ENCODE measurements around the gene TPGS2. TPM values are rescaled to one million over a fixed set of nuclear protein-coding genes. Genes with fewer than 3 reads are reported as not detected.

Gene TPGS2
- total and polyA plus RNA-seq, 2 of the 13 experiments (the other 11 are each of a cell fraction or from before 2014, with no cell fraction given): 73.3 to 137 TPM

GRCh38 chr18:36814994-36815393 lies 13.8 kb downstream of the TPGS2 start:
- intact Hi-C loops (cut with micrococcal nuclease; ENCODE audit: unreplicated experiment): no loop called here
- in situ Hi-C loops (cut with HindIII; ENCODE audit: extremely low pct_ligation_motif_present, low pct_unique_long_range_greater_than_20kb): no loop called here
- POLR2A ChIA-PET: no interaction called here
- TF ChIP-seq, protein P1, sequence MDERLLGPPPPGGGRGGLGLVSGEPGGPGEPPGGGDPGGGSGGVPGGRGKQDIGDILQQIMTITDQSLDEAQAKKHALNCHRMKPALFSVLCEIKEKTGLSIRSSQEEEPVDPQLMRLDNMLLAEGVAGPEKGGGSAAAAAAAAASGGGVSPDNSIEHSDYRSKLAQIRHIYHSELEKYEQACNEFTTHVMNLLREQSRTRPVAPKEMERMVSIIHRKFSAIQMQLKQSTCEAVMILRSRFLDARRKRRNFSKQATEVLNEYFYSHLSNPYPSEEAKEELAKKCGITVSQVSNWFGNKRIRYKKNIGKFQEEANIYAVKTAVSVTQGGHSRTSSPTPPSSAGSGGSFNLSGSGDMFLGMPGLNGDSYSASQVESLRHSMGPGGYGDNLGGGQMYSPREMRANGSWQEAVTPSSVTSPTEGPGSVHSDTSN (CRISPR knock-in tag; IDR thresholded peaks at IDR 0.05): no peak
- TF ChIP-seq GPN1 (CRISPR knock-in tag; IDR thresholded peaks at IDR 0.05; ENCODE audit: borderline replicate concordance): no peak
- no peak for TF ChIP-seq ISX (CRISPR knock-in tag; conservative IDR thresholded peaks at IDR 0.05)
- TF ChIP-seq GABPB1 (CRISPR knock-in tag; IDR thresholded peaks at IDR 0.05): no peak
- TF ChIP-seq TOPORS (CRISPR knock-in tag; IDR thresholded peaks at IDR 0.05): no peak
- TF ChIP-seq KLF15 (CRISPR knock-in tag; IDR thresholded peaks at IDR 0.05; ENCODE audit: borderline replicate concordance): no peak
- no peak for TF ChIP-seq WIZ (CRISPR knock-in tag; IDR thresholded peaks at IDR 0.05)
- TF ChIP-seq, protein P2, sequence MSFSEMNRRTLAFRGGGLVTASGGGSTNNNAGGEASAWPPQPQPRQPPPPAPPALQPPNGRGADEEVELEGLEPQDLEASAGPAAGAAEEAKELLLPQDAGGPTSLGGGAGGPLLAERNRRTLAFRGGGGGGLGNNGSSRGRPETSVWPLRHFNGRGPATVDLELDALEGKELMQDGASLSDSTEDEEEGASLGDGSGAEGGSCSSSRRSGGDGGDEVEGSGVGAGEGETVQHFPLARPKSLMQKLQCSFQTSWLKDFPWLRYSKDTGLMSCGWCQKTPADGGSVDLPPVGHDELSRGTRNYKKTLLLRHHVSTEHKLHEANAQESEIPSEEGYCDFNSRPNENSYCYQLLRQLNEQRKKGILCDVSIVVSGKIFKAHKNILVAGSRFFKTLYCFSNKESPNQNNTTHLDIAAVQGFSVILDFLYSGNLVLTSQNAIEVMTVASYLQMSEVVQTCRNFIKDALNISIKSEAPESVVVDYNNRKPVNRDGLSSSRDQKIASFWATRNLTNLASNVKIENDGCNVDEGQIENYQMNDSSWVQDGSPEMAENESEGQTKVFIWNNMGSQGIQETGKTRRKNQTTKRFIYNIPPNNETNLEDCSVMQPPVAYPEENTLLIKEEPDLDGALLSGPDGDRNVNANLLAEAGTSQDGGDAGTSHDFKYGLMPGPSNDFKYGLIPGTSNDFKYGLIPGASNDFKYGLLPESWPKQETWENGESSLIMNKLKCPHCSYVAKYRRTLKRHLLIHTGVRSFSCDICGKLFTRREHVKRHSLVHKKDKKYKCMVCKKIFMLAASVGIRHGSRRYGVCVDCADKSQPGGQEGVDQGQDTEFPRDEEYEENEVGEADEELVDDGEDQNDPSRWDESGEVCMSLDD (CRISPR knock-in tag; IDR thresholded peaks at IDR 0.05; ENCODE audit: borderline replicate concordance): no peak
- no peak for TF ChIP-seq ZNF619 (CRISPR knock-in tag; IDR thresholded peaks at IDR 0.05)
- TF ChIP-seq MBNL3 (CRISPR knock-in tag; conservative IDR thresholded peaks at IDR 0.05): no peak
- TF ChIP-seq ZNF605 (CRISPR knock-in tag; IDR thresholded peaks at IDR 0.05): no peak
- no peak for TF ChIP-seq NR2F2 (IDR thresholded peaks at IDR 0.05; ENCODE audit: borderline replicate concordance, low read depth)
- no peak for TF ChIP-seq ZNF674 (CRISPR knock-in tag; IDR thresholded peaks at IDR 0.05; ENCODE audit: low read depth)
- TF ChIP-seq HNF1A (IDR thresholded peaks at IDR 0.05; ENCODE audit: low read depth): no peak
- TF ChIP-seq HNF1A (CRISPR knock-in tag; IDR thresholded peaks at IDR 0.05; ENCODE audit: borderline replicate concordance): no peak
- no peak for TF ChIP-seq IKZF1 (IDR thresholded peaks at IDR 0.05)

More at GRCh38 chr18:36814994-36815393, 13.8 kb downstream of the TPGS2 start:
- DNase-seq (ENCODE audit: low spot score): no peak
- CTCF ChIA-PET (ENCODE audit: low intra/inter-chr PET ratio, low total read pairs): no interaction called here
- H3K27me3 ChIP-seq (ENCODE audit: control insufficient read depth in 1 of 2, insufficient read depth in 2 of 2, low read length in 2 of 2): no peaks in the 10 kb centered on the region
- no peaks in the 10 kb centered on the region for H3K79me2 ChIP-seq (ENCODE audit: insufficient read depth, low read length)
- H3K36me3 ChIP-seq (replicated peaks in 1 of 2; ENCODE audit: control insufficient read depth in 1 of 2, insufficient read depth in 2 of 2, low read length in 2 of 2): peaks cover 6 to 41% of the 10 kb centered on the region in 2 experiments; a peak in 4 of 5 replicates
- 0 out of 2 replicates have a peak, but pooled peaks cover 3% of the 10 kb centered on the region for H4K20me1 ChIP-seq (ENCODE audit: insufficient read depth, low read length)
- no peak for FAIRE-seq
- no peak for ATAC-seq
- H3K4me3 ChIP-seq (replicated peaks in 1 of 3; ENCODE audit: insufficient read depth in 1 of 3, low read depth in 2 of 3, low read length in 3 of 3): no peak overlapping the region
- H3K4me1 ChIP-seq (ENCODE audit: insufficient read depth, low read length): peaks cover 17% of the 10 kb centered on the region
- H2AFZ ChIP-seq (ENCODE audit: low read length): no peak overlapping the region
- no peak overlapping the region for H3K27ac ChIP-seq (ENCODE audit: extremely low read length, insufficient read depth, low read length)
- 47% methylated on average over 1 of the region's 1 CpG for WGBS (ENCODE audit: low lambda C conversion rate)
- no peaks in the 10 kb centered on the region for H3K9me3 ChIP-seq (ENCODE audit: low read length)
- no peak overlapping the region for H3K4me2 ChIP-seq (ENCODE audit: low read depth, low read length)
- H3K9ac ChIP-seq (ENCODE audit: insufficient read depth, low read depth, low read length): no peak overlapping the region
- no TSS peak for BruUV-seq (replicated peaks)
